BE2C (cell line): ENCODE results near the gene BLMH.

Source experiments
- DNase-seq: peaks from one replicate; pipeline ENCODE4 v3.0.0-alpha.2; 2020
- H3K27me3 ChIP-seq: fragments of 250-450 bp; sonication (Bioruptor Pico); 2 replicates; pipeline ENCODE4 v1.5.1; 2020; ENCODE audit warnings: mild to moderate bottlenecking
- H3K36me3 ChIP-seq: fragments of 250-450 bp; sonication (Bioruptor Pico); 2 replicates; pipeline ENCODE4 v1.5.1; 2020; ENCODE audit warnings: mild to moderate bottlenecking
- H3K4me1 ChIP-seq: fragments of 250-450 bp; sonication (Bioruptor Pico); 2 replicates; pipeline ENCODE4 v1.5.1; 2020
- H3K4me3 ChIP-seq: 2 replicates; pipeline ENCODE4 v1.5.1; 2011; ENCODE audit warnings: low read depth, low read length
- H3K9me3 ChIP-seq: fragments of 250-450 bp; sonication (Bioruptor Pico); 2 replicates; pipeline ENCODE4 v1.5.1; 2020
- CTCF ChIP-seq: IDR thresholded peaks from 2 replicates; pipeline ENCODE4 v1.5.1; 2012; ENCODE audit warnings: mild to moderate bottlenecking, low read depth, low read length

Gene BLMH

GRCh38 chr17:30300818-30301217, 9.1 kb upstream of the BLMH start:
- H3K36me3 ChIP-seq: no peaks in the 10 kb centered on the region
- H3K27me3 ChIP-seq: no peaks in the 10 kb centered on the region
- TF ChIP-seq CTCF: no peak
- DNase-seq: no peak
- H3K9me3 ChIP-seq: no peaks in the 10 kb centered on the region
- H3K4me1 ChIP-seq: no peaks in the 10 kb centered on the region
- H3K4me3 ChIP-seq: no peak overlapping the region

GRCh38 chr17:30299000-30299399, 7.3 kb upstream of the BLMH start:
- DNase-seq: no peak
- no peaks in the 10 kb centered on the region for H3K36me3 ChIP-seq
- H3K4me3 ChIP-seq: no peak overlapping the region
- no peaks in the 10 kb centered on the region for H3K4me1 ChIP-seq
- H3K27me3 ChIP-seq: no peaks in the 10 kb centered on the region
- no peak for TF ChIP-seq CTCF
- no peaks in the 10 kb centered on the region for H3K9me3 ChIP-seq

- DNase-seq: no peak
- no peaks in the 10 kb centered on the region for H3K4me1 ChIP-seq
- TF ChIP-seq CTCF: no peak
These were observed 6.0 kb upstream of the BLMH start for GRCh38 chr17:30297715-30298114.

GRCh38 chr17:30296499-30297080, 4.8 kb upstream of the BLMH start:
- Histone ChIP-seq H3K4me1 (no peaks in the 10 kb centered on the region), H3K9me3 (no peaks in the 10 kb centered on the region), H3K36me3 (no peaks in the 10 kb centered on the region), H3K27me3 (no peaks in the 10 kb centered on the region), H3K4me3 (no peak overlapping the region)
- no peak for TF ChIP-seq CTCF
- DNase-seq: no peak

More at GRCh38 chr17:30297715-30298114, 6.0 kb upstream of the BLMH start:
- H3K9me3 ChIP-seq: no peaks in the 10 kb centered on the region
- H3K4me3 ChIP-seq: no peak overlapping the region
- H3K27me3 ChIP-seq: no peaks in the 10 kb centered on the region
- no peaks in the 10 kb centered on the region for H3K36me3 ChIP-seq

- Histone ChIP-seq H3K9me3 (no peaks in the 10 kb centered on the region), H3K27me3 (no peaks in the 10 kb centered on the region), H3K36me3 (no peaks in the 10 kb centered on the region), H3K4me3 (peak overlapping the region; percentile 81), H3K4me1 (no peaks in the 10 kb centered on the region)
- no peak for TF ChIP-seq CTCF
- DNase-seq: no peak
These were observed 628 bp upstream of the BLMH start for GRCh38 chr17:30292286-30292858.

GRCh38 chr17:30290696-30291542, 825 bp downstream of the BLMH start:
- no peaks in the 10 kb centered on the region for H3K27me3 ChIP-seq
- no peak for TF ChIP-seq CTCF
- H3K4me3 ChIP-seq: peak overlapping the region; percentile 81
- no peaks in the 10 kb centered on the region for H3K4me1 ChIP-seq
- H3K36me3 ChIP-seq: peaks cover 2% of the 10 kb centered on the region; the same call in 1 of the 2 replicates
- peak; percentile 39 for DNase-seq
- H3K9me3 ChIP-seq: no peaks in the 10 kb centered on the region
